Testis (tissue), 3 donors: ENCODE data around the gene LARP1B. TPM values are rescaled to one million over a fixed set of nuclear protein-coding genes. Genes with fewer than 3 reads are reported as not detected.
"Not testable (repeated sequence)": the region's sequence is repeated elsewhere in the genome, so short reads cannot be mapped to it uniquely, and the experiment has no call there.

Experiments used
- DNase-seq: peaks from one replicate; pipeline ENCODE4 v3.0.0-alpha.2; 2019
- H3K27ac ChIP-seq, 2 donors: fragments of 200-600 bp; sonication (generic); one replicate each; pipeline ENCODE4 v1.5.1; 2019
- H3K27me3 ChIP-seq: fragments of 200-600 bp; sonication (generic); one replicate; pipeline ENCODE4 v1.5.1; 2019
- H3K36me3 ChIP-seq: fragments of 200-600 bp; sonication (generic); one replicate; pipeline ENCODE4 v1.5.1; 2017; ENCODE audit warnings: low read depth; ENCODE audit errors: missing control alignments
- H3K4me1 ChIP-seq: fragments of 200-600 bp; sonication (generic); one replicate; pipeline ENCODE4 v1.5.1; 2019
- H3K4me3 ChIP-seq, 2 donors: fragments of 200-600 bp; sonication (generic); one replicate each; pipeline ENCODE4 v1.5.1; 2017 to 2019
- H3K9me3 ChIP-seq: fragments of 200-600 bp; sonication (generic); one replicate; pipeline ENCODE4 v1.5.1; 2017
- POLR2A ChIP-seq: fragments of 450-650 bp; IDR thresholded peaks from one replicate; pipeline ENCODE4 v1.6.1; 2017; ENCODE audit warnings: antibody characterized with exemption, mild to moderate bottlenecking, moderate library complexity
- WGBS, 2 donors: methylation state at CpG; one replicate each; pipeline ENCODE4 v1.1.5; 2018; 5-methylcytosine and 5-hydroxymethylcytosine counted together
- intact Hi-C: fragments of 100-400 bp; cut with DNase I; formaldehyde crosslinking; loops from one replicate; pipeline ENCODE4 v1.15.1; 2023; ENCODE audit warnings: low total_unique reads
- polyA plus RNA-seq: library from polyadenylated mRNA; stranded (reverse); fragments of 350-450 nt; fragmentation: Illumina TruSeq; extraction: RNeasy Lipid Tissue Mini Kit (QIAGEN cat#74804); gene quantifications from one replicate; pipeline ENCODE4 v1.2.3, GENCODE V29; 2014; ENCODE audit warnings: low read depth, low replicate concordance; ENCODE audit not compliant: insufficient read depth
- total RNA-seq, 2 donors: library from RNA; depleted of rRNA; stranded (reverse); fragments of >200 nt; gene quantifications; one replicate each; pipeline ENCODE4 v1.2.3, GENCODE V29; 2016
- TF ChIP-seq, protein P1 (sequence below), 3 experiments: fragments of 450-650 bp in 2 of 3; fragments of 200-600 bp in 1 of 3; sonication (generic) in 1 of 3; IDR thresholded peaks; one replicate each; pipeline ENCODE4 v1.5.1; 2016 to 2019; ENCODE audit warnings: antibody characterized with exemption in 3 of 3, mild to moderate bottlenecking in 2 of 3, moderate library complexity in 1 of 3

LARP1B gene
- total and polyA plus RNA-seq, 3 donors from 2014 or later: 54.5 to 97.5 (median 86.1) TPM

DNA sequence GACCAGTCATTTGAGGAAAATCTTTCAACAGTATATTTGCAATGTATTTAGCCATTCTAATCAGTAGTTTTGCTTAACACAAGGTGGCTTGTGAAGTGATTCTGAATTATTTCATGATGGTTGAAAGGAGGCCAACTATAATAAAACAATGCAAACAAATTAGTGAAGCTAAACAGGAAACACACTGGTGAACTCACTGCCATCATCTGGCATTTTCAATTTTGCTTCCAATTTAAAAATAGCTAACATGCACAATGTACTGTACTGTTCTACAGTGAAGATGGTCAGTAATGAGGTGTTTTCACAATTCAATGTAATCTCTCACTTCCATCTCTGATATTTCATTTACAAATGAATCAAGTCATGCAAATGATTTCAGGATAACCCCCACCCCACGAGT, 195.4 kb downstream of the LARP1B start:
- Histone ChIP-seq H3K9me3 (no peaks in the 10 kb centered on the region), H3K4me3 (no peak overlapping the region), H3K27ac (no peak overlapping the region), H3K36me3 (no peaks in the 10 kb centered on the region), H3K4me1 (no peaks in the 10 kb centered on the region), H3K27me3 (no peaks in the 10 kb centered on the region)
- DNase-seq: no peak
- intact Hi-C loops: no loop called here
- TF ChIP-seq POLR2A: no peak
- TF ChIP-seq, protein P1, sequence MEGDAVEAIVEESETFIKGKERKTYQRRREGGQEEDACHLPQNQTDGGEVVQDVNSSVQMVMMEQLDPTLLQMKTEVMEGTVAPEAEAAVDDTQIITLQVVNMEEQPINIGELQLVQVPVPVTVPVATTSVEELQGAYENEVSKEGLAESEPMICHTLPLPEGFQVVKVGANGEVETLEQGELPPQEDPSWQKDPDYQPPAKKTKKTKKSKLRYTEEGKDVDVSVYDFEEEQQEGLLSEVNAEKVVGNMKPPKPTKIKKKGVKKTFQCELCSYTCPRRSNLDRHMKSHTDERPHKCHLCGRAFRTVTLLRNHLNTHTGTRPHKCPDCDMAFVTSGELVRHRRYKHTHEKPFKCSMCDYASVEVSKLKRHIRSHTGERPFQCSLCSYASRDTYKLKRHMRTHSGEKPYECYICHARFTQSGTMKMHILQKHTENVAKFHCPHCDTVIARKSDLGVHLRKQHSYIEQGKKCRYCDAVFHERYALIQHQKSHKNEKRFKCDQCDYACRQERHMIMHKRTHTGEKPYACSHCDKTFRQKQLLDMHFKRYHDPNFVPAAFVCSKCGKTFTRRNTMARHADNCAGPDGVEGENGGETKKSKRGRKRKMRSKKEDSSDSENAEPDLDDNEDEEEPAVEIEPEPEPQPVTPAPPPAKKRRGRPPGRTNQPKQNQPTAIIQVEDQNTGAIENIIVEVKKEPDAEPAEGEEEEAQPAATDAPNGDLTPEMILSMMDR (IDR thresholded peaks at IDR 0.05): no peak
- 43 to 54% methylated on average over 1 of the region's 1 CpG for whole genome bisulfite sequencing, 2 donors

DNA sequence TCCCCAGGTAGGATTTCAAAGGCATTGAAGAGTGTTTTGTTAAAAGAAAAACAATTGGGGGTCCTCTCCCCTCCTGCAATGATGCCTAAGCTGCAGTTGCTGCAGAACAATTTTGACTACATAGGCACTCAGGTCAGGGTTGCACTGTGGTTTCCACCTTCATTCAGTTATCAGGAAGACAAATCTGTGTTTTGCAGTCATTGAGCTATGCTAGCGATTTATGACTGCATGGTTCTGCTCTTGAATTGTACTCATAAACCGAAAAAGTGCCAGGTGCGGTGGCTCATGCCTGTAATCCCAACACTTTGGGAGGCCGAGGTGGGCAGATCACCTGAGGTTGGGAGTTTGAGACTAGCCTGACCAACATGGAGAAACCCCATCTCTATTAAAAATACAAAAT, 197.1 kb downstream of the LARP1B start:
- H3K4me3 ChIP-seq, H3K27me3 ChIP-seq, H3K4me1 ChIP-seq, DNase-seq, H3K27ac ChIP-seq, H3K9me3 ChIP-seq, H3K36me3 ChIP-seq, intact Hi-C loops: not testable (repeated sequence)
- WGBS, 2 donors: 81 to 88% methylated on average over 4 of the region's 4 CpGs

DNA sequence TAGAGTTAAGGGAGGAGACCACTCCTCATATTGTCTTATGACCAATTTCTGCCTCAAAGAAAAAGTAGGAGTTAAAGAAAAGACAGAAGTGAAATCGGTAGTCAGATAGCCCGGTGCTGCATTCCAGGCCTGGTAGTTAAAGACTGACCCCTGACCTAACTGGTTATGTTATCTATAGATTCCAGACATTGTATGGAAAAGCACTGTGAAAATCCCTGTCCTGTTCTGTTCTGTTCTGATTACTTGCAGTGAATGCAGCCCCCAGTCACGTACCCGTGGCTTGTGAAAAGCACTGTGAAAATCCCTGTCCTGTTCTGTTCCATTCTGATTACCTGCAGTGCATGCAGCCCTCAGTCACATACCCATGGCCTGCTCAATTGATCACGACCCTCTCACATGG, 198.8 kb downstream of the LARP1B start:
- H3K36me3 ChIP-seq, intact Hi-C loops, DNase-seq, H3K4me1 ChIP-seq, H3K4me3 ChIP-seq, H3K27ac ChIP-seq, H3K27me3 ChIP-seq, H3K9me3 ChIP-seq: not testable (repeated sequence)
- WGBS, 2 donors: 62 to 72% methylated on average over 5 of the region's 5 CpGs

Other genes starting within 250 kb of the LARP1B start
- gene PLK4, start 180.4 kb upstream of the LARP1B start, total RNA-seq: 10 to 100 TPM; 22.2 to 36.0 TPM
- 31.3 TPM for gene PLK4, start 180.4 kb upstream of the LARP1B start, polyA plus RNA-seq
- gene MFSD8, start 96.1 kb upstream of the LARP1B start, total RNA-seq: 10 to 100 TPM; 24.3 to 27.2 TPM
- 13.6 TPM for gene MFSD8, start 96.1 kb upstream of the LARP1B start, polyA plus RNA-seq
- gene ABHD18, start 95.9 kb upstream of the LARP1B start, total RNA-seq: 1 to 10 TPM; 8.6 to 9.0 TPM
- 5.1 TPM for gene ABHD18, start 95.9 kb upstream of the LARP1B start, polyA plus RNA-seq
- 10 to 100 TPM; 32.3 to 41.2 TPM for gene PGRMC2, start 226.5 kb downstream of the LARP1B start, total RNA-seq
- 85.3 TPM for gene PGRMC2, start 226.5 kb downstream of the LARP1B start, polyA plus RNA-seq